H9 (cell line): ENCODE measurements around the gene AMBRA1. TPM values are rescaled to one million over a fixed set of nuclear protein-coding genes. Genes with fewer than 3 reads are reported as not detected.

Source experiments
- DNase-seq: peaks from one replicate; pipeline ENCODE4 v3.0.0-alpha.2; 2017
- H2AFZ ChIP-seq: one replicate; pipeline ENCODE4 v1.6.1; 2013; ENCODE audit warnings: mild to moderate bottlenecking, low read length, control low read depth, moderate library complexity
- H2AK5ac ChIP-seq: 2 replicates; pipeline ENCODE4 v1.6.1; 2013; ENCODE audit warnings: low read length, control low read depth, mixed read lengths; ENCODE audit not compliant: insufficient read length
- H2BK120ac ChIP-seq: one replicate; pipeline ENCODE4 v1.6.1; 2013; ENCODE audit warnings: low read depth, mild to moderate bottlenecking, low read length, control low read depth, inconsistent platforms; ENCODE audit not compliant: poor library complexity, severe bottlenecking
- H2BK12ac ChIP-seq: 2 replicates; pipeline ENCODE4 v1.6.1; 2013; ENCODE audit warnings: low read length, control low read depth, mixed read lengths, low read depth; ENCODE audit not compliant: insufficient read length
- H2BK15ac ChIP-seq: 2 replicates; pipeline ENCODE4 v1.6.1; 2013; ENCODE audit warnings: low read depth, low read length, control low read depth
- H2BK20ac ChIP-seq: one replicate; pipeline ENCODE4 v1.6.1; 2013; ENCODE audit warnings: low read depth, mild to moderate bottlenecking, low read length, control low read depth, inconsistent platforms; ENCODE audit not compliant: poor library complexity, severe bottlenecking
- H2BK5ac ChIP-seq: 2 replicates; pipeline ENCODE4 v1.6.1; 2013; ENCODE audit warnings: low read length, control low read depth, mixed read lengths; ENCODE audit not compliant: insufficient read length
- H3K14ac ChIP-seq: 2 replicates; pipeline ENCODE4 v1.6.1; 2013; ENCODE audit warnings: low read length, control low read depth; ENCODE audit not compliant: insufficient read depth
- H3K18ac ChIP-seq: 2 replicates; pipeline ENCODE4 v1.6.1; 2013; ENCODE audit warnings: low read depth, mild to moderate bottlenecking, mixed read lengths, low read length, control low read depth; ENCODE audit not compliant: insufficient read length
- H3K23ac ChIP-seq: 2 replicates; pipeline ENCODE4 v1.6.1; 2013; ENCODE audit warnings: low read length, control low read depth, mixed read lengths, low read depth; ENCODE audit not compliant: insufficient read length
- H3K23me2 ChIP-seq: 2 replicates; pipeline ENCODE4 v1.6.1; 2013; ENCODE audit warnings: low read depth, mild to moderate bottlenecking, mixed read lengths, low read length, control low read depth; ENCODE audit not compliant: insufficient read length, poor library complexity, severe bottlenecking
- H3K27ac ChIP-seq: 2 replicates; pipeline ENCODE4 v1.5.1; 2013; ENCODE audit warnings: low read length, control low read depth, mixed read lengths, low read depth; ENCODE audit not compliant: insufficient read length
- H3K27me3 ChIP-seq: 2 replicates; pipeline ENCODE4 v1.6.1; 2013; ENCODE audit warnings: low read length, control low read depth, inconsistent platforms; ENCODE audit not compliant: insufficient read depth
- H3K4ac ChIP-seq: 2 replicates; pipeline ENCODE4 v1.6.1; 2013; ENCODE audit warnings: low read depth, mild to moderate bottlenecking, control low read depth, inconsistent platforms, low read length, moderate library complexity
- H3K4me1 ChIP-seq: 2 replicates; pipeline ENCODE4 v1.6.1; 2013; ENCODE audit warnings: low read length, control low read depth, inconsistent platforms; ENCODE audit not compliant: insufficient read depth
- H3K4me2 ChIP-seq: 2 replicates; pipeline ENCODE4 v1.6.1; 2013; ENCODE audit warnings: low read length, control low read depth, mixed read lengths; ENCODE audit not compliant: insufficient read length, insufficient read depth
- H3K56ac ChIP-seq: 2 replicates; pipeline ENCODE4 v1.6.1; 2013; ENCODE audit warnings: low read depth, mild to moderate bottlenecking, mixed read lengths, low read length, control low read depth; ENCODE audit not compliant: insufficient read length
- H3K79me1 ChIP-seq: 2 replicates; pipeline ENCODE4 v1.6.1; 2013; ENCODE audit warnings: low read depth, mild to moderate bottlenecking, moderate library complexity, low read length, control low read depth, inconsistent platforms; ENCODE audit not compliant: insufficient read depth, poor library complexity, severe bottlenecking
- H3K79me2 ChIP-seq: 2 replicates; pipeline ENCODE4 v1.6.1; 2013; ENCODE audit warnings: low read length, control low read depth, inconsistent platforms; ENCODE audit not compliant: insufficient read depth
- H3K9ac ChIP-seq: 2 replicates; pipeline ENCODE4 v1.6.1; 2013; ENCODE audit warnings: low read length, control low read depth, mixed read lengths; ENCODE audit not compliant: insufficient read length; ENCODE audit errors: extremely low read depth
- H3K9me3 ChIP-seq: one replicate; pipeline ENCODE4 v1.6.1; 2013; ENCODE audit warnings: low read depth, low read length, inconsistent platforms; ENCODE audit not compliant: control insufficient read depth
- H3T11ph ChIP-seq: one replicate; pipeline ENCODE4 v1.6.1; 2013; ENCODE audit warnings: mild to moderate bottlenecking, low read length, control low read depth, inconsistent platforms
- H4K20me1 ChIP-seq: one replicate; pipeline ENCODE4 v1.6.1; 2013; ENCODE audit not compliant: control insufficient read depth, insufficient read length, insufficient read depth
- H4K5ac ChIP-seq: 2 replicates; pipeline ENCODE4 v1.6.1; 2013; ENCODE audit warnings: low read depth, mild to moderate bottlenecking, mixed read lengths, low read length, control low read depth; ENCODE audit not compliant: insufficient read length
- H4K8ac ChIP-seq: replicated peaks from 2 replicates; pipeline ENCODE4 v1.6.1; 2013; ENCODE audit warnings: low read length, control low read depth, mixed read lengths, low read depth; ENCODE audit not compliant: insufficient read length
- H4K91ac ChIP-seq: 2 replicates; pipeline ENCODE4 v1.6.1; 2013; ENCODE audit warnings: low read depth, mild to moderate bottlenecking, moderate library complexity, mixed read lengths, low read length, control low read depth; ENCODE audit not compliant: insufficient read length
- H3K27ac Mint-ChIP-seq, 3 experiments: 2 replicates in 2 of 3; 3 replicates in 1 of 3; pipeline ENCODE4 v1.8.0; 2020 to 2021; ENCODE audit warnings: mixed read lengths in 3 of 3, mild to moderate bottlenecking in 1 of 3, moderate library complexity in 1 of 3
- H3K27me3 Mint-ChIP-seq: 2 replicates; pipeline ENCODE4 v1.8.0; 2021; ENCODE audit warnings: low read depth, mild to moderate bottlenecking, moderate library complexity, mixed read lengths
- H3K36me3 Mint-ChIP-seq, 3 experiments: 2 replicates in 2 of 3; 3 replicates in 1 of 3; pipeline ENCODE4 v1.8.0; 2020 to 2021; ENCODE audit warnings: low read depth in 3 of 3, mixed read lengths in 3 of 3; ENCODE audit not compliant: insufficient read depth in 1 of 3
- H3K4me1 Mint-ChIP-seq, 2 experiments: 2 replicates each; pipeline ENCODE4 v1.8.0; 2020; ENCODE audit warnings: mixed read lengths in 2 of 2
- H3K4me3 Mint-ChIP-seq, 2 experiments: 2 replicates in 1 of 2; 3 replicates in 1 of 2; pipeline ENCODE4 v1.8.0; 2020 to 2021; ENCODE audit warnings: mild to moderate bottlenecking in 2 of 2, mixed read lengths in 2 of 2, moderate library complexity in 1 of 2
- H3K9me3 Mint-ChIP-seq, 2 experiments: 2 replicates in 1 of 2; 3 replicates in 1 of 2; pipeline ENCODE4 v1.8.0; 2020; ENCODE audit warnings: mild to moderate bottlenecking in 2 of 2, mixed read lengths in 2 of 2, moderate library complexity in 1 of 2
- CTCF ChIP-seq: fragments of 200-600 bp; sonication (generic); conservative IDR thresholded peaks from 3 replicates; pipeline ENCODE4 v1.8.0; 2021; ENCODE audit warnings: antibody characterized with exemption, mild to moderate bottlenecking
- whole genome bisulfite sequencing: extraction: QIAGEN DNeasy Blood & Tissue Kit; methylation state at CpG from one replicate; pipeline ENCODE4 v1.1.7; 2013; ENCODE audit warnings: missing lambda C conversion rate, low lambda C conversion rate, mixed read lengths; ENCODE audit not compliant: insufficient read length; ENCODE audit errors: extremely low coverage; 5-methylcytosine and 5-hydroxymethylcytosine counted together
- total RNA-seq: library from RNA; stranded (reverse); gene quantifications from 2 replicates; pipeline ENCODE4 v1.2.1, GENCODE V29; 2021

AMBRA1 gene
- total RNA-seq, 1 experiment from 2014 or later: 37.5 TPM

GRCh38 chr11:46390331-46391171 lies 203.3 kb downstream of the AMBRA1 start:
- no peaks in the 10 kb centered on the region for H3K36me3 Mint-ChIP-seq
- H3K18ac ChIP-seq: no peak overlapping the region
- H3K4me3 Mint-ChIP-seq: peak overlapping the region; percentile 56 to 78
- no peak overlapping the region for H3K27ac ChIP-seq
- H2BK120ac ChIP-seq: no peak overlapping the region
- no peaks in the 10 kb centered on the region for H3K79me1 ChIP-seq
- no peak overlapping the region for H3K56ac ChIP-seq
- H3K23me2 ChIP-seq: peaks cover 15% of the 10 kb centered on the region
- no peak overlapping the region for H2BK5ac ChIP-seq
- H3K23ac ChIP-seq: no peak overlapping the region
- peak; percentile 45 for DNase-seq
- no peaks in the 10 kb centered on the region for H3K9me3 ChIP-seq
- H3K4me2 ChIP-seq: peak overlapping the region; percentile 86
- WGBS: no CpG with 5 or more reads among the region's 49 CpGs
- no peaks in the 10 kb centered on the region for H3K9me3 Mint-ChIP-seq
- H3K4me1 ChIP-seq: peaks cover 3% of the 10 kb centered on the region; the same call in 1 of the 2 replicates
- no peak overlapping the region for H3K9ac ChIP-seq
- no peak overlapping the region for H2AK5ac ChIP-seq
- no peak overlapping the region for H2BK20ac ChIP-seq
- no peak overlapping the region for H4K5ac ChIP-seq
- no peak overlapping the region for H3K27ac Mint-ChIP-seq
- H4K8ac ChIP-seq: no peak overlapping the region
- TF ChIP-seq CTCF: no peak
- no peak overlapping the region for H4K91ac ChIP-seq
- no peaks in the 10 kb centered on the region for H4K20me1 ChIP-seq
- H3K4ac ChIP-seq: no peak overlapping the region
- H3K27me3 ChIP-seq: peaks cover 20% of the 10 kb centered on the region; the same call in 1 of the 2 replicates
- H2BK12ac ChIP-seq: no peak overlapping the region
- H3K4me1 Mint-ChIP-seq: peaks cover 31 to 43% of the 10 kb centered on the region in 2 experiments
- no peaks in the 10 kb centered on the region for H3K79me2 ChIP-seq
- H3T11ph ChIP-seq: no peak overlapping the region
- peaks cover 76% of the 10 kb centered on the region for H3K27me3 Mint-ChIP-seq
- H2BK15ac ChIP-seq: no peak overlapping the region
- H2AFZ ChIP-seq: no peak overlapping the region
- H3K14ac ChIP-seq: no peak overlapping the region
